K562 (cell line): ENCODE measurements around the gene ADM2. TPM values are rescaled to one million over a fixed set of nuclear protein-coding genes. Genes with fewer than 3 reads are reported as not detected.

Experiments used
- ATAC-seq: fragments of 200-7000 bp; cut with Tn5 transposase; 3 replicates; pipeline ENCODE4 v1.9.1; 2020; ENCODE audit warnings: moderate library complexity
- BruUV-seq: library from RNA; stranded (reverse); fragments of 400-500 nt; replicated peaks from 2 replicates; lab custom pipeline; 2021; lab: Mats Ljungman, UMichigan
- CTCF ChIA-PET: fragments of 300-600 bp; formaldehyde crosslinking; extraction: SDS; loops from one replicate; lab custom pipeline; 2021; ENCODE audit warnings: low intra/inter-chr PET ratio; lab: Yijun Ruan, JAX
- POLR2A ChIA-PET: fragments of 300-600, 350-650 bp; sonication (Branson Sonifier 250); formaldehyde crosslinking; extraction: SDS; loops from one replicate; lab custom pipeline; 2021; ENCODE audit warnings: antibody characterized with exemption, inconsistent platforms; lab: Yijun Ruan, JAX
- DNase-seq, 4 experiments: peaks; one replicate each; pipeline versions ENCODE4 v3.0.0 to v3.0.0-alpha.2; 2011 to 2018; ENCODE audit warnings: low spot score in 3 of 4, mixed read lengths in 3 of 4; ENCODE audit errors: extremely low read depth in 1 of 4
- FAIRE-seq: peaks from 2 replicates; lab custom pipeline; 2011; peaks lifted over from hg19 to GRCh38; lab: Jason Lieb, UNC
- H2AFZ ChIP-seq: 2 replicates; pipeline ENCODE4 v1.6.0; 2011; ENCODE audit warnings: low read depth, low read length, control low read depth, inconsistent platforms
- H3K27ac ChIP-seq: fragments of 200-600 bp; 3 replicates; pipeline ENCODE4 v1.8.0; 2011; ENCODE audit warnings: low read depth, mild to moderate bottlenecking, control low read depth, inconsistent platforms, low read length, moderate library complexity, mixed read lengths; ENCODE audit errors: extremely low read depth
- H3K27me3 ChIP-seq, 2 experiments: fragments of 300-600 bp in 1 of 2; 2 replicates in 1 of 2; 3 replicates in 1 of 2; pipeline versions ENCODE4 v1.6.0 to v1.8.0; 2011; ENCODE audit warnings: inconsistent platforms in 2 of 2, low read length in 2 of 2, mild to moderate bottlenecking in 1 of 2, mixed read lengths in 1 of 2, moderate library complexity in 1 of 2; ENCODE audit not compliant: control insufficient read depth in 2 of 2, insufficient read depth in 2 of 2
- H3K36me3 ChIP-seq: fragments of 300-600 bp; 3 replicates; pipeline ENCODE4 v1.8.0; 2011; ENCODE audit warnings: mild to moderate bottlenecking, low read length, inconsistent platforms; ENCODE audit not compliant: control insufficient read depth, insufficient read depth
- H3K4me1 ChIP-seq, 2 experiments: fragments of 200-600 bp in 1 of 2; replicated peaks in 1 of 2; 2 replicates in 1 of 2; 3 replicates in 1 of 2; pipeline versions ENCODE4 v1.5.1 to v1.8.0; 2011; ENCODE audit warnings: inconsistent platforms in 2 of 2, low read length in 2 of 2, mild to moderate bottlenecking in 1 of 2, mixed read lengths in 1 of 2, moderate library complexity in 1 of 2; ENCODE audit not compliant: control insufficient read depth in 2 of 2, insufficient read depth in 2 of 2
- H3K4me2 ChIP-seq: 2 replicates; pipeline ENCODE4 v1.6.1; 2011; ENCODE audit warnings: low read length, control low read depth, inconsistent platforms, mixed read lengths; ENCODE audit not compliant: insufficient read depth
- H3K4me3 ChIP-seq: fragments of 200-600 bp; sonication (generic), shearing (Covaris generic); 2 replicates; pipeline ENCODE4 v1.5.1; 2016; ENCODE audit warnings: control low read depth, inconsistent platforms
- H3K79me2 ChIP-seq: fragments of 200-600 bp; 3 replicates; pipeline ENCODE4 v1.8.0; 2011; ENCODE audit warnings: low read length, inconsistent platforms; ENCODE audit not compliant: control insufficient read depth, insufficient read depth
- H3K9ac ChIP-seq, 2 experiments: 2 replicates each; pipeline versions ENCODE4 v1.6.0 to v1.6.1; 2011; ENCODE audit warnings: low read depth in 2 of 2, low read length in 2 of 2, control low read depth in 1 of 2, inconsistent platforms in 1 of 2, mild to moderate bottlenecking in 1 of 2, mixed read lengths in 1 of 2; ENCODE audit not compliant: insufficient read depth in 1 of 2
- H3K9me1 ChIP-seq: one replicate; pipeline ENCODE4 v1.6.0; 2011; ENCODE audit warnings: inconsistent platforms, mild to moderate bottlenecking, low read length, moderate library complexity; ENCODE audit not compliant: control insufficient read depth, insufficient read depth
- H3K9me3 ChIP-seq: replicated peaks from 2 replicates; pipeline ENCODE4 v1.5.1; 2011; ENCODE audit warnings: low read depth, low read length, inconsistent platforms; ENCODE audit not compliant: control insufficient read depth, insufficient read depth
- H4K20me1 ChIP-seq: replicated peaks from 2 replicates; pipeline ENCODE4 v1.6.1; 2011; ENCODE audit warnings: low read length, inconsistent platforms, mixed read lengths; ENCODE audit not compliant: control insufficient read depth, insufficient read depth
- ATF2 ChIP-seq: sonication (generic); formaldehyde crosslinking; IDR thresholded peaks from 2 replicates; pipeline ENCODE4 v1.8.1; 2022; ENCODE audit warnings: missing genetic modification reagents
- E2F6 ChIP-seq, 2 experiments: IDR thresholded peaks; 2 replicates each; pipeline ENCODE4 v1.6.1; 2011; ENCODE audit warnings: borderline replicate concordance in 1 of 2, control low read depth in 1 of 2, low read depth in 1 of 2, low read length in 1 of 2, mild to moderate bottlenecking in 1 of 2, mixed read lengths in 1 of 2, moderate library complexity in 1 of 2; ENCODE audit not compliant: insufficient read depth in 1 of 2, insufficient read length in 1 of 2, poor library complexity in 1 of 2, severe bottlenecking in 1 of 2; ENCODE audit errors: extremely low read depth in 1 of 2
- JUN ChIP-seq, 2 experiments: sonication (generic) in 1 of 2; formaldehyde crosslinking in 1 of 2; IDR thresholded peaks; 2 replicates each; pipeline versions ENCODE4 v1.6.1 to v1.8.0; 2012 to 2022; ENCODE audit warnings: borderline replicate concordance in 2 of 2, mild to moderate bottlenecking in 2 of 2, improper control_type of control experiment in 1 of 2, low read depth in 1 of 2, low read length in 1 of 2, missing genetic modification reagents in 1 of 2
- KLF16 ChIP-seq: IDR thresholded peaks from 2 replicates; pipeline ENCODE4 v1.6.1; 2016; ENCODE audit warnings: antibody characterized with exemption
- L3MBTL2 ChIP-seq: fragments of 450-650 bp; IDR thresholded peaks from 2 replicates; pipeline ENCODE4 v1.6.1; 2016; ENCODE audit warnings: mild to moderate bottlenecking, moderate library complexity
- ZNF143 ChIP-seq: sonication (generic); formaldehyde crosslinking; IDR thresholded peaks from 2 replicates; pipeline ENCODE4 v1.9.0; 2022; ENCODE audit warnings: mild to moderate bottlenecking, missing genetic modification reagents
- ZNF41 ChIP-seq: fragments of 250-450 bp; sonication (Bioruptor Pico); conservative IDR thresholded peaks from 2 replicates; pipeline ENCODE4 v1.4.0; 2020; ENCODE audit warnings: mild to moderate bottlenecking
- ZNF644 ChIP-seq: fragments of 200-800 bp; sonication (Bioruptor generic); IDR thresholded peaks from 2 replicates; pipeline ENCODE4 v1.6.1; 2016; ENCODE audit warnings: low read depth, missing genetic modification characterization, missing compliant biosample characterization
- ZNF655 ChIP-seq: fragments of 250-450 bp; sonication (Bioruptor Pico); IDR thresholded peaks from 2 replicates; pipeline ENCODE4 v1.5.0; 2021
- ZNF740 ChIP-seq, 3 experiments: fragments of 200-800 bp in 1 of 3; sonication (Bioruptor generic) in 1 of 3; sonication (generic) in 1 of 3; formaldehyde crosslinking in 1 of 3; IDR thresholded peaks; 2 replicates each; pipeline versions ENCODE4 v1.6.1 to v1.8.0; 2016 to 2022; ENCODE audit warnings: mild to moderate bottlenecking in 2 of 3, missing compliant biosample characterization in 2 of 3, missing genetic modification characterization in 2 of 3, missing genetic modification reagents in 1 of 3
- WGBS: fragments of 100-300 bp; shearing (Covaris generic); methylation state at CpG from one replicate; pipeline ENCODE4 v1.1.6; 2016; ENCODE audit warnings: low coverage, mixed read lengths; ENCODE audit not compliant: insufficient coverage; ENCODE audit errors: missing lambda C conversion rate; 5-methylcytosine and 5-hydroxymethylcytosine counted together
- in situ Hi-C: fragments of 300-500 bp; cut with MboI; formaldehyde crosslinking; loops from 4 replicates; pipeline ENCODE4 v1.15.0; 2018; ENCODE audit warnings: inconsistent platforms, mixed read lengths
- intact Hi-C: fragments of 100-400 bp; cut with micrococcal nuclease; formaldehyde crosslinking; loops from 2 replicates; pipeline ENCODE4 v1.14.2; 2022
- polyA plus RNA-seq, 8 experiments: library from polyadenylated mRNA; depleted of rRNA in 4 of 8; stranded (reverse) in 5 of 8; unstranded in 3 of 8; fragments of >200 nt; fragmentation: Nextera tagmentation in 2 of 8; fragmentation: Illumina TruSeq in 1 of 8; extraction: Ambion mirVana in 2 of 8; extraction: Trizol in 1 of 8; gene quantifications; 2 replicates each; pipeline versions ENCODE4 v1.2.1 to v1.2.3, GENCODE V29; 2011 to 2014; ENCODE audit warnings: inconsistent platforms in 1 of 8, missing spikeins in 1 of 8
- total RNA-seq, 7 experiments: library from RNA; depleted of rRNA in 6 of 7; stranded (reverse); fragments of >200 nt in 6 of 7; fragmentation: Illumina TruSeq in 2 of 7; extraction: Trizol in 2 of 7; gene quantifications; 2 replicates each; pipeline versions ENCODE4 v1.2.1 to v1.2.3, GENCODE V29; 2011 to 2021; ENCODE audit warnings: low replicate concordance in 1 of 7

The ADM2 gene
- total and polyA plus RNA-seq, 9 of the 15 experiments (the other 6 are each of a cell fraction or from before 2014, with no cell fraction given) = 0.11 to 5.1 (median 0.38) TPM

GRCh38 chr22:50490531-50491308 is 9.4 kb downstream of the ADM2 start:
- H3K4me1 ChIP-seq = peaks cover 0 to 29% of the 10 kb centered on the region in 2 experiments; a peak in 2 of 5 replicates
- POLR2A ChIA-PET = no interaction called here
- in situ Hi-C loops (no loop called here), intact Hi-C loops (no loop called here)
- no peak overlapping the region for H3K27ac ChIP-seq
- no peak for DNase-seq
- no peaks in the 10 kb centered on the region for H3K27me3 ChIP-seq
- BruUV-seq = no TSS peak
- FAIRE-seq = no peak
- CTCF ChIA-PET = no interaction called here
- no peaks in the 10 kb centered on the region for H3K9me1 ChIP-seq
- no peak overlapping the region for H3K4me2 ChIP-seq
- no peaks in the 10 kb centered on the region for H3K79me2 ChIP-seq
- H3K9ac ChIP-seq = no peak overlapping the region
- no peaks in the 10 kb centered on the region for H3K36me3 ChIP-seq
- ATAC-seq = no peak
- H3K4me3 ChIP-seq = no peak overlapping the region
- H2AFZ ChIP-seq = no peak overlapping the region
- 40% methylated on average over 23 of the region's 27 CpGs for WGBS
- no peaks in the 10 kb centered on the region for H4K20me1 ChIP-seq
- no peaks in the 10 kb centered on the region for H3K9me3 ChIP-seq
- no peak for TF ChIP-seq ZNF41 (CRISPR knock-in tag)
- TF ChIP-seq L3MBTL2 = peak; percentile 46; the same call in 1 of the 2 replicates
- no peak for TF ChIP-seq ZNF655 (CRISPR knock-in tag)
- TF ChIP-seq ZNF740 (CRISPR knock-in tag; IDR thresholded peaks at IDR 0.05) = no peak
- no peak for TF ChIP-seq ZNF740 (tag; IDR thresholded peaks at IDR 0.05)
- TF ChIP-seq KLF16 = no peak
- no peak for TF ChIP-seq ATF2 (CRISPR knock-in tag)
- no peak for TF ChIP-seq ZNF644 (tag)
- TF ChIP-seq E2F6 (IDR thresholded peaks at IDR 0.05; ENCODE audit: borderline replicate concordance in 1 of 2, extremely low read depth in 1 of 2, insufficient read depth in 1 of 2, insufficient read length in 1 of 2, low read depth in 1 of 2, low read length in 1 of 2, poor library complexity in 1 of 2, severe bottlenecking in 1 of 2) = peak in 1 of 2 experiments; percentile 32
- TF ChIP-seq JUN (IDR thresholded peaks at IDR 0.05; ENCODE audit: borderline replicate concordance, low read depth, low read length) = no peak
- no peak for TF ChIP-seq JUN (CRISPR knock-in tag; IDR thresholded peaks at IDR 0.05; ENCODE audit: borderline replicate concordance)
- no peak for TF ChIP-seq ZNF143 (CRISPR knock-in tag)
